GM21529 (cell line): ENCODE measurements around the gene CDC25C.
"Not testable (repeated sequence)": the region's sequence is repeated elsewhere in the genome, so short reads cannot be mapped to it uniquely, and the experiment has no call there.

Source experiments
- ATAC-seq: cut with Tn5 transposase; IDR thresholded peaks from one replicate; pipeline ENCODE4 v1.9.1; 2021; ENCODE audit not compliant: unreplicated experiment

The CDC25C gene

GRCh38 chr5:138276402-138277054, 55.1 kb downstream of the CDC25C start:
- no peak for ATAC-seq

GRCh38 chr5:138275895-138276294, 55.7 kb downstream of the CDC25C start:
- ATAC-seq, result no peak

- no peak for ATAC-seq
Observed at GRCh38 chr5:138275379-138275782, 56.2 kb downstream of the CDC25C start.

- ATAC-seq, result no peak
Observed at GRCh38 chr5:138274189-138274853, 57.3 kb downstream of the CDC25C start, which contains the start of gene GFRA3. Gene GFRA3, minus strand, starts transcription at chr5:138274621. Its CDS starts 197 bp downstream, at chr5:138274424.

GRCh38 chr5:138273834-138274188, 57.8 kb downstream of the CDC25C start:
- ATAC-seq, result no peak

- no peak for ATAC-seq
Observed at GRCh38 chr5:138272681-138273080, 58.9 kb downstream of the CDC25C start.

- ATAC-seq, result no peak
Observed at GRCh38 chr5:138271281-138271680, 60.3 kb downstream of the CDC25C start.

GRCh38 chr5:138264183-138264582, 67.4 kb downstream of the CDC25C start:
- ATAC-seq, result no peak

- no peak for ATAC-seq
Observed at GRCh38 chr5:138263581-138263980, 68.0 kb downstream of the CDC25C start.

- ATAC-seq, result no peak
Observed at GRCh38 chr5:138258704-138259292, 72.8 kb downstream of the CDC25C start.

GRCh38 chr5:138257583-138257982, 74.0 kb downstream of the CDC25C start:
- ATAC-seq, result no peak

GRCh38 chr5:138252944-138253343, 78.7 kb downstream of the CDC25C start:
- no peak for ATAC-seq

GRCh38 chr5:138247800-138248199, 83.8 kb downstream of the CDC25C start:
- ATAC-seq, result not testable (repeated sequence)

- ATAC-seq, result no peak
Observed at GRCh38 chr5:138246822-138247221, 84.8 kb downstream of the CDC25C start.

GRCh38 chr5:138246334-138246733, 85.3 kb downstream of the CDC25C start:
- no peak for ATAC-seq

- ATAC-seq, result no peak
Observed at GRCh38 chr5:138245717-138246116, 85.9 kb downstream of the CDC25C start.

GRCh38 chr5:138243794-138244193, 87.8 kb downstream of the CDC25C start:
- no peak for ATAC-seq

- ATAC-seq, result no peak
Observed at GRCh38 chr5:138241688-138242571, 89.7 kb downstream of the CDC25C start.

GRCh38 chr5:138240650-138241385, 90.8 kb downstream of the CDC25C start:
- ATAC-seq, result no peak

GRCh38 chr5:138238034-138238433, 93.6 kb downstream of the CDC25C start:
- ATAC-seq, result no peak
